Neural cell (in vitro differentiated cells): ENCODE data around the gene MTMR12. TPM values are rescaled to one million over a fixed set of nuclear protein-coding genes. Genes with fewer than 3 reads are reported as not detected.

Experiments used
- H2AFZ ChIP-seq: fragments of 200-600, 300-800 bp; sonication (generic), shearing (Covaris generic); 2 replicates; pipeline ENCODE4 v1.6.0; 2014; ENCODE audit warnings: low read depth, mild to moderate bottlenecking, antibody characterized with exemption, low read length, moderate library complexity
- H3F3A ChIP-seq: fragments of 200-600 bp; shearing (Covaris generic); 2 replicates; pipeline ENCODE4 v1.6.1; 2016; ENCODE audit warnings: mild to moderate bottlenecking, moderate library complexity, mixed read lengths, antibody characterized with exemption, low read length; ENCODE audit not compliant: insufficient read depth, poor library complexity, severe bottlenecking
- H3K27ac ChIP-seq: fragments of 200-600, 300-800 bp; sonication (generic), shearing (Covaris generic); 2 replicates; pipeline ENCODE4 v1.5.1; 2014; ENCODE audit warnings: mild to moderate bottlenecking, low read length, moderate library complexity
- H3K27me3 ChIP-seq: fragments of 300-800, 200-600 bp; sonication (generic), shearing (Covaris generic); 2 replicates; pipeline ENCODE4 v1.6.0; 2014; ENCODE audit warnings: mild to moderate bottlenecking, low read depth, low read length, moderate library complexity; ENCODE audit not compliant: insufficient read depth
- H3K36me3 ChIP-seq: fragments of 300-800, 200-600 bp; sonication (generic), shearing (Covaris generic); 2 replicates; pipeline ENCODE4 v1.5.1; 2014; ENCODE audit warnings: mild to moderate bottlenecking, antibody characterized with exemption, low read length, moderate library complexity; ENCODE audit not compliant: insufficient read depth
- H3K4me2 ChIP-seq: fragments of 300-800, 200-600 bp; sonication (generic), shearing (Covaris generic); 2 replicates; pipeline ENCODE4 v1.6.0; 2014; ENCODE audit warnings: mild to moderate bottlenecking, low read length
- H3K4me3 ChIP-seq: fragments of 300-800, 200-600 bp; sonication (generic), shearing (Covaris generic); 2 replicates; pipeline ENCODE4 v1.5.1; 2014; ENCODE audit warnings: mild to moderate bottlenecking, low read length, moderate library complexity
- H3K79me2 ChIP-seq: fragments of 200-600 bp; shearing (Covaris generic); replicated peaks from 2 replicates; pipeline ENCODE4 v1.6.0; 2014; ENCODE audit warnings: mild to moderate bottlenecking, low read length, moderate library complexity; ENCODE audit not compliant: insufficient read depth
- H3K9ac ChIP-seq: fragments of 300-800, 200-600 bp; sonication (generic), shearing (Covaris generic); 2 replicates; pipeline ENCODE4 v1.6.1; 2016; ENCODE audit warnings: mild to moderate bottlenecking, low read length, mixed read lengths
- H3K9me2 ChIP-seq: fragments of 200-600 bp; shearing (Covaris generic); 2 replicates; pipeline ENCODE4 v1.6.1; 2016; ENCODE audit warnings: mild to moderate bottlenecking, low read length, mixed read lengths; ENCODE audit not compliant: insufficient read depth
- H3K9me3 ChIP-seq: fragments of 200-600, 300-800 bp; sonication (generic), shearing (Covaris generic); 2 replicates; pipeline ENCODE4 v1.6.1; 2016; ENCODE audit warnings: mild to moderate bottlenecking, mixed run types, low read length, moderate library complexity, mixed read lengths
- H4K20me1 ChIP-seq: fragments of 200-600 bp; shearing (Covaris generic); 2 replicates; pipeline ENCODE4 v1.6.1; 2016; ENCODE audit warnings: mild to moderate bottlenecking, mixed run types; ENCODE audit not compliant: insufficient read depth
- EP300 ChIP-seq: fragments of 450-650 bp; conservative IDR thresholded peaks from 2 replicates; pipeline ENCODE4 v1.6.1; 2014; ENCODE audit warnings: antibody characterized with exemption, mild to moderate bottlenecking, moderate library complexity; ENCODE audit not compliant: poor library complexity, severe bottlenecking
- EZH2 ChIP-seq: fragments of 200-600, 300-800 bp; shearing (Covaris generic), sonication (generic); IDR thresholded peaks from 2 replicates; pipeline ENCODE4 v1.6.1; 2014; ENCODE audit warnings: antibody characterized with exemption, low read length, borderline replicate concordance, mild to moderate bottlenecking; ENCODE audit not compliant: insufficient read depth, poor library complexity, severe bottlenecking
- MXI1 ChIP-seq: fragments of 450-650 bp; conservative IDR thresholded peaks from 2 replicates; pipeline ENCODE4 v1.6.1; 2014; ENCODE audit warnings: antibody characterized with exemption, mild to moderate bottlenecking; ENCODE audit not compliant: poor library complexity, severe bottlenecking
- POLR2AphosphoS5 ChIP-seq: IDR thresholded peaks from 2 replicates; pipeline ENCODE4 v1.6.1; 2012
- RAD21 ChIP-seq: fragments of 450-650 bp; conservative IDR thresholded peaks from 2 replicates; pipeline ENCODE4 v1.6.1; 2014; ENCODE audit warnings: antibody characterized with exemption, mild to moderate bottlenecking, moderate library complexity
- SMC3 ChIP-seq: fragments of 450-650 bp; conservative IDR thresholded peaks from 2 replicates; pipeline ENCODE4 v1.6.1; 2014; ENCODE audit warnings: antibody characterized with exemption, mild to moderate bottlenecking, moderate library complexity; ENCODE audit not compliant: poor library complexity
- TAF1 ChIP-seq: IDR thresholded peaks from 2 replicates; pipeline ENCODE4 v1.6.1; 2012; ENCODE audit warnings: low read depth
- polyA plus RNA-seq: library from polyadenylated mRNA; depleted of rRNA; stranded (reverse); fragments of >200 nt; gene quantifications from 2 replicates; pipeline ENCODE4 v1.2.3, GENCODE V29; 2014
- TF ChIP-seq, protein P1 (sequence below): fragments of 450-650 bp; IDR thresholded peaks from 2 replicates; pipeline ENCODE4 v1.5.1; 2014; ENCODE audit warnings: antibody characterized with exemption, mild to moderate bottlenecking, moderate library complexity; ENCODE audit not compliant: poor library complexity, severe bottlenecking
- TF ChIP-seq, protein P2 (sequence below): IDR thresholded peaks from 2 replicates; pipeline ENCODE4 v1.6.1; 2012; ENCODE audit warnings: borderline replicate concordance

The MTMR12 gene
- polyA plus RNA-seq, 1 donor from 2014 or later = 13.5 TPM

DNA sequence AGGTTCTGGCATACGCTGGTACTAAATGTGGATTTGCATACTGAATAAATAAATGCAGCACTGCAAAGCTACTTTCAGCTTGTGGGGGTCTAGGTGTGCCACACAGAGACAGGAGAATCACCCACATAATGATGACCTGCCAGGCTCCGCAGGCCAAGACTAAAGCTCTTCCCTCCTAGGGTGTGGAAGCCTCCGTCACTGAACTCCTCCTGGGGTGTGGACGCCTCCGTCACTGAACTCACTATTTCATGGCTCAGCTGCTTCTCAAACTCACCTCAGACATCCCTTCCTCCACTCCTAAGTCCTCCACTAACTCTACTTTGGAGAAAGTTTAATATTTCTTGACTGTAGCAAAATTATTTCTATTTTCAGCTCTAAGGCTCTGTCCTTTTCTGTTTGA lies 73.4 kb downstream of the MTMR12 start:
- Histone ChIP-seq H3F3A (no peaks in the 10 kb centered on the region), H3K9me2 (no peaks in the 10 kb centered on the region), H4K20me1 (no peaks in the 10 kb centered on the region), H3K4me3 (no peak overlapping the region), H3K79me2 (no peaks in the 10 kb centered on the region), H3K27me3 (no peaks in the 10 kb centered on the region), H3K9me3 (no peaks in the 10 kb centered on the region), H3K9ac (no peak overlapping the region), H3K36me3 (peaks cover 12% of the 10 kb centered on the region), H2AFZ (no peak overlapping the region), H3K4me2 (no peak overlapping the region), H3K27ac (no peak overlapping the region)
- TF ChIP-seq MXI1 (no peak), RAD21 (no peak), SMC3 (no peak), TAF1 (no peak), EZH2 (no peak), EP300 (no peak), POLR2AphosphoS5 (no peak)
- TF ChIP-seq, protein P1, sequence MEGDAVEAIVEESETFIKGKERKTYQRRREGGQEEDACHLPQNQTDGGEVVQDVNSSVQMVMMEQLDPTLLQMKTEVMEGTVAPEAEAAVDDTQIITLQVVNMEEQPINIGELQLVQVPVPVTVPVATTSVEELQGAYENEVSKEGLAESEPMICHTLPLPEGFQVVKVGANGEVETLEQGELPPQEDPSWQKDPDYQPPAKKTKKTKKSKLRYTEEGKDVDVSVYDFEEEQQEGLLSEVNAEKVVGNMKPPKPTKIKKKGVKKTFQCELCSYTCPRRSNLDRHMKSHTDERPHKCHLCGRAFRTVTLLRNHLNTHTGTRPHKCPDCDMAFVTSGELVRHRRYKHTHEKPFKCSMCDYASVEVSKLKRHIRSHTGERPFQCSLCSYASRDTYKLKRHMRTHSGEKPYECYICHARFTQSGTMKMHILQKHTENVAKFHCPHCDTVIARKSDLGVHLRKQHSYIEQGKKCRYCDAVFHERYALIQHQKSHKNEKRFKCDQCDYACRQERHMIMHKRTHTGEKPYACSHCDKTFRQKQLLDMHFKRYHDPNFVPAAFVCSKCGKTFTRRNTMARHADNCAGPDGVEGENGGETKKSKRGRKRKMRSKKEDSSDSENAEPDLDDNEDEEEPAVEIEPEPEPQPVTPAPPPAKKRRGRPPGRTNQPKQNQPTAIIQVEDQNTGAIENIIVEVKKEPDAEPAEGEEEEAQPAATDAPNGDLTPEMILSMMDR = no peak
- TF ChIP-seq, protein P2, sequence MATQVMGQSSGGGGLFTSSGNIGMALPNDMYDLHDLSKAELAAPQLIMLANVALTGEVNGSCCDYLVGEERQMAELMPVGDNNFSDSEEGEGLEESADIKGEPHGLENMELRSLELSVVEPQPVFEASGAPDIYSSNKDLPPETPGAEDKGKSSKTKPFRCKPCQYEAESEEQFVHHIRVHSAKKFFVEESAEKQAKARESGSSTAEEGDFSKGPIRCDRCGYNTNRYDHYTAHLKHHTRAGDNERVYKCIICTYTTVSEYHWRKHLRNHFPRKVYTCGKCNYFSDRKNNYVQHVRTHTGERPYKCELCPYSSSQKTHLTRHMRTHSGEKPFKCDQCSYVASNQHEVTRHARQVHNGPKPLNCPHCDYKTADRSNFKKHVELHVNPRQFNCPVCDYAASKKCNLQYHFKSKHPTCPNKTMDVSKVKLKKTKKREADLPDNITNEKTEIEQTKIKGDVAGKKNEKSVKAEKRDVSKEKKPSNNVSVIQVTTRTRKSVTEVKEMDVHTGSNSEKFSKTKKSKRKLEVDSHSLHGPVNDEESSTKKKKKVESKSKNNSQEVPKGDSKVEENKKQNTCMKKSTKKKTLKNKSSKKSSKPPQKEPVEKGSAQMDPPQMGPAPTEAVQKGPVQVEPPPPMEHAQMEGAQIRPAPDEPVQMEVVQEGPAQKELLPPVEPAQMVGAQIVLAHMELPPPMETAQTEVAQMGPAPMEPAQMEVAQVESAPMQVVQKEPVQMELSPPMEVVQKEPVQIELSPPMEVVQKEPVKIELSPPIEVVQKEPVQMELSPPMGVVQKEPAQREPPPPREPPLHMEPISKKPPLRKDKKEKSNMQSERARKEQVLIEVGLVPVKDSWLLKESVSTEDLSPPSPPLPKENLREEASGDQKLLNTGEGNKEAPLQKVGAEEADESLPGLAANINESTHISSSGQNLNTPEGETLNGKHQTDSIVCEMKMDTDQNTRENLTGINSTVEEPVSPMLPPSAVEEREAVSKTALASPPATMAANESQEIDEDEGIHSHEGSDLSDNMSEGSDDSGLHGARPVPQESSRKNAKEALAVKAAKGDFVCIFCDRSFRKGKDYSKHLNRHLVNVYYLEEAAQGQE = no peak

DNA sequence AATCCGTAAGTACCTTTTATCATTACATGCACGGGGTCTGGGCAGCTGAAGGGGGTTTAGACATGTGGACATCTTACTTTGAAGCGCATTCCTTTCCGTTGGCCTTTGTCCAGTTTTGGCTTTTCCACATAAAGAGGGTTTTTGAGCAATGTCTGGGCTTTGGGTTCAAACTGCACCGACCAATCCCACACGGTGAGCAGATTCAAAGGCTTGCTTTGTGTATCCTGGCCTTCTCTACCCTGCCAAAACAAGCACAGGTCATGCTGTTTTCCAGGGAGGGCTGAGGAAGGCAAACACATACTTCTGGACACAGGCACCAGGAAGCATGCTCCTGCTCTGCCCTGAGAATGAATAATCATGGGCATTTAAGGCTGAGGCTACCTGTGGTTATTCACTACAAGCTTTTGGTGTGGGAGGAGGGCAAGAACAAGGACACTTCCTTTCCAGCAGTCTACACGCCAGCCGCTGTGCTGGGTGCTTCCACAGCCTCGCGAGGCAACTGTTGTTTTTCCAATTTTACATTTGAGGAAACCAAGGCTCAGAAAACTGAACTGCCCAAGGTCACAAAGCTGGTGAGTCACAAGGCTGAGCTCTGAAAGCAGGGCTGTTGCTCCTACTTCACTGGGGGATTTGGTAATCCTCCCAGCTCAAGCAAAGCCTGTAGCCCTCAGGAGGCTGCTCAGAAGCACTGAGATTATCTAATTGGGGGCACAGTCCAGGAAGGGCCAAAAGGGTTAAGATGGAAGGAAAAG lies 78.9 kb downstream of the MTMR12 start:
- Histone ChIP-seq H3K9me3 (no peaks in the 10 kb centered on the region), H3K4me3 (no peak overlapping the region), H2AFZ (no peak overlapping the region), H3K9ac (no peak overlapping the region), H3K4me2 (no peak overlapping the region), H4K20me1 (no peaks in the 10 kb centered on the region), H3K9me2 (no peaks in the 10 kb centered on the region), H3K27ac (no peak overlapping the region), H3K79me2 (no peaks in the 10 kb centered on the region), H3F3A (no peaks in the 10 kb centered on the region), H3K36me3 (peaks cover 1% of the 10 kb centered on the region), H3K27me3 (no peaks in the 10 kb centered on the region)
- TF ChIP-seq RAD21 (no peak), EZH2 (no peak), EP300 (no peak), TAF1 (no peak), MXI1 (no peak), SMC3 (no peak), POLR2AphosphoS5 (no peak)
- TF ChIP-seq, protein P1 = no peak
- TF ChIP-seq, protein P2 = no peak
